Measurements from ENCODE around the gene DMBT1. TPM values are rescaled to one million over a fixed set of nuclear protein-coding genes. Genes with fewer than 3 reads are reported as not detected.

Gene DMBT1
- total and polyA plus RNA-seq, 8 donors: 0.19 to 81.1 (median 4.1) TPM; not detected in 1

GRCh38 chr10:122675278-122675677 is 114.7 kb downstream of the DMBT1 start:
- Histone ChIP-seq H3K27ac (no peak overlapping the region), H3K4me3 (no peak overlapping the region), H3K27me3 (peaks cover 0 to 27% (median 0%) of the 10 kb centered on the region in 3 donors), H3K36me3 (no peaks in the 10 kb centered on the region), H3K9me3 (no peaks in the 10 kb centered on the region), H3K4me1 (no peaks in the 10 kb centered on the region)
- DNase-seq: no peak
- intact Hi-C loops (cut with DNase I; ENCODE audit: low total_unique reads): no loop called here
- WGBS, 5 donors: 63 to 80% (median 66%) methylated on average over 2 of the region's 2 CpGs
- TF ChIP-seq POLR2A (IDR thresholded peaks at IDR 0.05) (no peak), CTCF (IDR thresholded peaks at IDR 0.05) (no peak), POLR2AphosphoS5 (IDR thresholded peaks at IDR 0.05) (no peak), EP300 (IDR thresholded peaks at IDR 0.05) (no peak)

- Histone ChIP-seq H3K4me1 (no peaks in the 10 kb centered on the region), H3K27ac (no peak overlapping the region), H3K4me3 (no peak overlapping the region), H3K9me3 (no peaks in the 10 kb centered on the region), H3K27me3 (peaks cover 0 to 40% (median 0%) of the 10 kb centered on the region in 3 donors), H3K36me3 (no peaks in the 10 kb centered on the region)
- DNase-seq: no peak
- intact Hi-C loops (cut with DNase I; ENCODE audit: low total_unique reads): no loop called here
- no peak for TF ChIP-seq EP300 (IDR thresholded peaks at IDR 0.05)
- no peak for TF ChIP-seq CTCF (IDR thresholded peaks at IDR 0.05)
- no peak for TF ChIP-seq POLR2A (IDR thresholded peaks at IDR 0.05)
- TF ChIP-seq POLR2AphosphoS5 (IDR thresholded peaks at IDR 0.05): no peak
Observed at GRCh38 chr10:122678266-122678665, 117.7 kb downstream of the DMBT1 start.

- Histone ChIP-seq H3K27me3 (peaks cover 0 to 39% (median 5%) of the 10 kb centered on the region in 3 donors), H3K9me3 (no peaks in the 10 kb centered on the region), H3K4me3 (no peak overlapping the region), H3K27ac (no peak overlapping the region), H3K4me1 (no peaks in the 10 kb centered on the region), H3K36me3 (no peaks in the 10 kb centered on the region)
- WGBS, 5 donors: 45 to 75% (median 68%) methylated on average over 5 of the region's 5 CpGs
- DNase-seq: no peak
- intact Hi-C loops (cut with DNase I; ENCODE audit: low total_unique reads): no loop called here
- TF ChIP-seq POLR2AphosphoS5 (IDR thresholded peaks at IDR 0.05) (no peak), EP300 (IDR thresholded peaks at IDR 0.05) (no peak), POLR2A (IDR thresholded peaks at IDR 0.05) (no peak), CTCF (IDR thresholded peaks at IDR 0.05) (no peak)
Observed at GRCh38 chr10:122682522-122682921, 122.0 kb downstream of the DMBT1 start.

GRCh38 chr10:122688293-122688989 is 127.9 kb downstream of the DMBT1 start:
- WGBS, 5 donors: 67 to 78% (median 75%) methylated on average over 6 of the region's 6 CpGs
- Histone ChIP-seq H3K27me3 (peaks cover 0 to 14% (median 5%) of the 10 kb centered on the region in 3 donors), H3K4me3 (no peak overlapping the region), H3K36me3 (no peaks in the 10 kb centered on the region), H3K4me1 (no peaks in the 10 kb centered on the region), H3K27ac (no peak overlapping the region), H3K9me3 (no peaks in the 10 kb centered on the region)
- TF ChIP-seq POLR2A (IDR thresholded peaks at IDR 0.05) (no peak), CTCF (IDR thresholded peaks at IDR 0.05) (no peak), EP300 (IDR thresholded peaks at IDR 0.05) (no peak), POLR2AphosphoS5 (IDR thresholded peaks at IDR 0.05) (no peak)
- DNase-seq: peak in 1 of 2 donors; percentile 58
- intact Hi-C loops (cut with DNase I; ENCODE audit: low total_unique reads): no loop called here

Data from stomach (tissue), 9 donors.